RWPE1 (cell line): ENCODE measurements around the gene SOCS3.

Experiments
- CTCF ChIA-PET: fragments of 350-600 bp; sonication (Branson Sonifier 250); formaldehyde crosslinking; extraction: SDS; loops from one replicate; lab custom pipeline; 2021; lab: Yijun Ruan, JAX
- POLR2A ChIA-PET: fragments of 400-600 bp; formaldehyde crosslinking; extraction: SDS; loops from one replicate; lab custom pipeline; 2020; ENCODE audit warnings: antibody characterized with exemption; ENCODE audit not compliant: low non-redundant PET; lab: Yijun Ruan, JAX
- DNase-seq: peaks from one replicate; pipeline ENCODE4 v3.0.0; 2012; ENCODE audit warnings: low spot score
- H3K27ac ChIP-seq: fragments of 450-650 bp; 2 replicates; pipeline ENCODE4 v1.5.1; 2017
- CTCF ChIP-seq: fragments of 450-650 bp; conservative IDR thresholded peaks from 2 replicates; pipeline ENCODE4 v1.5.1; 2017; ENCODE audit warnings: low read depth, mild to moderate bottlenecking

Gene SOCS3

GRCh38 chr17:78307887-78308638, 51.8 kb downstream of the SOCS3 start:
- TF ChIP-seq CTCF, result no peak
- H3K27ac ChIP-seq, result peak overlapping the region; percentile 8; the same call in 1 of the 2 replicates
- CTCF ChIA-PET, result no interaction called here
- no peak for DNase-seq
- POLR2A ChIA-PET, result no interaction called here

GRCh38 chr17:78306913-78307312, 53.0 kb downstream of the SOCS3 start:
- CTCF ChIA-PET, result no interaction called here
- no peak overlapping the region for H3K27ac ChIP-seq
- no peak for TF ChIP-seq CTCF
- no peak for DNase-seq
- POLR2A ChIA-PET, result no interaction called here
